Right lobe of liver (tissue), 4 donors: ENCODE measurements around the gene GRIA3.

Experiments used
- CTCF ChIP-seq, 4 donors: fragments of 200-600 bp in 3 of 4; fragments of 450-650 bp in 1 of 4; IDR thresholded peaks; one replicate each; pipeline versions ENCODE4 v1.5.1 to v1.8.0; 2016 to 2022; ENCODE audit warnings: antibody characterized with exemption in 4 of 4, mild to moderate bottlenecking in 2 of 4
- POLR2A ChIP-seq: fragments of 450-650 bp; IDR thresholded peaks from one replicate; pipeline ENCODE4 v1.6.1; 2017; ENCODE audit warnings: antibody characterized with exemption, mild to moderate bottlenecking
- donor health status: DM: no; HTN: no; CAD: no.
- donor health status: DM: no; HTN: no; CAD: no.
- donor health status: DM: no; HTN: yes; CAD: no.

GRCh38 chrX:123513585-123514278, 329.7 kb downstream of the GRIA3 start:
- TF ChIP-seq CTCF (IDR thresholded peaks at IDR 0.05) (no peak), POLR2A (no peak)
